ENCODE data around the gene ENAM. TPM values are rescaled to one million over a fixed set of nuclear protein-coding genes. Genes with fewer than 3 reads are reported as not detected.
A peak's percentile ranks its signal among the peaks of the same experiment; 100 is the strongest.
"Not testable (repeated sequence)": the region's sequence is repeated elsewhere in the genome, so short reads cannot be mapped to it uniquely, and the experiment has no call there.

The ENAM gene
- total RNA-seq, 1 donor from 2014 or later = not detected

DNA sequence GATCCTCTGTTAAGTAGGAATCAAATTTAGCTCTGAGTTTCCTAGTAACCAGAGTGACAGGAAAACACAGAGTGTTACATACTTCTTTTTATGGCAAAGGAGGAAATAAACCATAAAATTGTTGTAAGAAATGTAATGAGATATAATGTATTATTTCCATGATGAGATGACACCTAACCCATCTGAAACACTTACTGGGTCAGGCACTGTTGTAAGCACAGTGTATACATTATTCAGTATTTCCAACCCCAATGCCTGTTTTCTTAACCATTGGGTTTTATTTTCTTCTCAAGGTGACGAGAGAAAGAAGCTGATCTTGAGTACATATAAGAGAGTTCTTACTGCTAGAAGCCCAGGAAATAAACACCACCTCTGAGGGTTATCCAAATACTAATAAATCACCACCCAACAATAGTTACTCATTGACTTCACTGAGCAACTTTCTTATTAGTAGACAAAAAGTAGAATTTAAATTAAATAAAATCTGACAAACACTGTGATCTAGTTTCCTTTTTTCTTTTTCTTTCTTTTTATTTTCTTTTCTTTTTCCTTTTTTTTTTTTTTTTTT is 4.2 kb upstream of the ENAM start:
- peak in 1 of 2 donors; percentile 15 for DNase-seq (ENCODE audit: low read depth in 2 of 2)

DNA sequence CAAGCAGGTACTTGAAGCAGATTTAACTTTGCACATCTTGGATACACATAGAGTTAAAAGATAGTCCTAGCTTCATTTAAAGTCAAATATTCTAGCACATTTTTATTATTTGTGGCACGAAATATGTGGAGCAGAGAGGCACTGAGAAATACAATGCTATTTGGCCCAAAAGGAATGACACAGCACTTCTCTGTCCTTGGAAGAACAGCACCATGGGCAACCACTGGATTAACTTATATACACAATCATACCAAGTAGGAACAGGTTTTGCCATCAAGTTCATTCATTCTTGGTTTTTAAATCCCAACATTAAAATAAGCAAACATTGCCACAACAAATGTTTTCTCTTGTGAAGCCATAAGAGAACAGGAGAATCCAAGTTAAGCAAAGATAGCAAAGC is 924 bp upstream of the ENAM start:
- DNase-seq (ENCODE audit: low read depth in 2 of 2) = no peak

DNA sequence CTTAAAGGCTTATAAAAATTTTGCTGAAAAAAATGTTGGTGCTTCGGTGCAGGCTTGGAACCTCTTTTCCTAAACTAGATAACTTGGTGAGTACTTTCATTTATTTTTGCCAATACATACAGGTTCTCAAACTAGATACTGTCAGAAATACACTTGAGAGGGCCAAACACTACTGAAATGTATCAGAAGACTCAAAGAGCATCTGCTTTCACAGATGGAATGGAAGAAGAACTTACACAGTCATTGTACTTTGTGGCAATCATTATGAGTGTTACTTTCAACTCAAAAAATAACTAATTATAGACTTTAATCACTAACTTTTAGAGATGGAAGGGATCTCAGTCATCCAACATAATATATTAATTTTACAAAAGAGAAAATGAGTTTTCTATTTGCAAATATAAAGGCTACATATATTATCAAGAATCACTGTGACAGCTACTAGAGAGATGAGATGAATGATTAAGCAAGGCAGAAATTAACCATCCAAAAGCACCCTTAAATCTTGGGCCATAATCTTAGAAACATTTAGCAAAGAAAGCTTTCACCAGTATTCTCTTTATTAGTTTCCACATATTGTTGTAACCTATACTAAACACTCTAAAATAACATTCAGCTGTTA is 1.0 kb downstream of the ENAM start:
- DNase-seq (ENCODE audit: low read depth in 2 of 2) = no peak

GRCh38 chr4:70630162-70630561 is 1.6 kb downstream of the ENAM start:
- DNase-seq (ENCODE audit: low read depth in 2 of 2) = no peak

DNA sequence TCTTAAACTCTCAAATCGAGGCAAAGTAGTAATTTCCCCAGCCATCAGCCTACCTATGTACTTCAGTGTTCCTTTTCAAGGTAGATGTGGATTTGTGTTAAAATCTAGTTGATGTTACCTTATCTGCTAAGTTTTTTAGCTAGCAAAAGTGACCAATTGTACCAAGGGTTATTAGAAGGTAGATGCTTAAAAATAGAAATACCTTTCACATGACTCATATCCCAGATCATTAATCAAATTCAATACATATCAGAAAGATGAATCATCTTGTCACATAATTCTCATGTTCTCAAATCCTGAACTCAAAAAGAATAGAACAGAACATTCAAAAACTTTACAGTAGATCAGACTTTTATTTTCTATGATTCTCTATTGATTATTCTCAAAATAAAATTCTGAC is 3.5 kb downstream of the ENAM start:
- peak; percentile 47 to 57 for DNase-seq (ENCODE audit: low read depth in 2 of 2)

GRCh38 chr4:70634482-70634881 is 5.9 kb downstream of the ENAM start:
- no peak for DNase-seq (ENCODE audit: low read depth in 2 of 2)

DNA sequence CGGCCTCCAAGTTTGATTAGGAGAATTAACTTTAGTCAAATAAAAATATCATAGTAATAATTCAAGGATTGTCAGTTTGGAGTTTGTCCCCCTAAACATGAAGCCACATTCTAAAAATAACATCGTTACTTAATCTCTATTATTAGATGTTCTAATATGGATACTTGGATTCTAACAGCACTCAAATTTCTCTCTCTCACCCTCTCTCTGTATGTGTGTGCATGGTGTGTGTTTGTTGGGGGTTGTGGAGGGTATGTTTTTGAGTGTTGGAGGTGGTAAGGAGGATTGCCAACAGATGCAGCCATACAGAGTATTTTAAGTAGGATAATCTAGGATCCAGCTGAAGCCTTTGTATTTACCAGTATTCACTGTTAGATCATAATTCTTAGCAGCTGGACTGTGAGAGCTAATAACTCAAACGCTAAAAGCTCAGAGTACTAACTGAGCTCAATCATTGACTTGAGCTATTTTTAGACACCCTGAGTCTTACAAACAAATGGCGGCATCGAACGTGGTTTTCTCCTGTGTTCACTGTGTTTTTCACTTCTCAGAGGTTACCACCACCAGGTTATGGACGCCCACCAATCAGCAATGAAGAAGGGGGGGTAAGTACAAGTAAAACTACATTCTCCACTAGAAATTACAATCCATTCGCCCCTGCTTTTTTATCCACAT is 8.8 kb downstream of the ENAM start:
- DNase-seq (ENCODE audit: low read depth in 2 of 2) = no peak

GRCh38 chr4:70640192-70640591 is 11.6 kb downstream of the ENAM start:
- DNase-seq (ENCODE audit: low read depth in 2 of 2) = no peak

GRCh38 chr4:70650741-70651140 is 22.2 kb downstream of the ENAM start:
- not testable (repeated sequence) for DNase-seq (ENCODE audit: low read depth in 2 of 2)

DNA sequence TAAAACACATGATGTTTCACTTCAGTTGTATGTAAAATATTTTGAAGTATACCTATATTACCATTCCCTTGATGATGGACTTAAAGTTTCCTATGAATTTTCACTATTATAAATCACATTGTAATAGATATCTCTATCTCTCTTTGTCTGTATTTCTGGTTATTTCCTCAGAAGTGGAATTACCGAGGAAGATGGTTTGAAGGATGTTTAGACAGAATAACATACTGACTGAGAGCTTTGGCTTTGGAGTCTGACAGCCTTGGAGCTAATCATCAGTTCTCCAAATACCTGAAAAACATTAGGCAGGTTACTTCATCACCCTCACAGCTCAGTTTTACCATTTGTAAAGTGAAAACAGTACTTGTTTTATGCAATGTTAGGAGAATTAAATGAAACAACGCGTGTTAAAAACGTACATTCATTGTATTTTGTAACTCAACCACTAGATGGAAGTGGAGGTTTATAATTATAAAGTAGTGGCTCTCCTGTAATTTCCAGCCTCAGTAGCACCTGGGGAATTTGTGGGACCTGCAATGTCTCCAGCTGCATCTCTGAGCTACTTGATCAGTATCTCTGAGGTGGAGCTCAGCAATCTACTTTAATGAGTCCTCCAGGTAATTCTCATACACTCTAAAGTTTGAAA is 23.4 kb downstream of the ENAM start:
- DNase-seq (ENCODE audit: low read depth in 2 of 2) = peak; percentile 34 to 55

DNA sequence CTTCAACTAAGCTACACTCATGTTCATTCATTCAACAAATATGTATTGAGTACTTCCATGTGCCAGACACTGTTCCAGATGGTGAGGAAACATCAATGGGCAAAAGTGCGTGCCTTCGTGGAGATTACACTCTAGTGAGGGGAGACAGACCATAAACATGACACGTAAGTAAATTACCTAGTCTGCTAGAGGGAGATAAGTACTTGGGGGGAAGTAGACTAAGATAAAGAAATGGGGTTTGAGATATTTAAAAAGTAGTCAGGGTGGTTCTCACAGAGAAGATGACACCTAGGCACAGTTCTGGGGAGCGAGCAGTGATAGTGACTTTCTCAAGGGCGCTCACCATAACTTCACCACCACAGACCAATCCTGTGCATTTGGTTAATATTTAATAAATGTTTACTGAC is 26.1 kb downstream of the ENAM start:
- DNase-seq (ENCODE audit: low read depth in 2 of 2) = no peak

DNA sequence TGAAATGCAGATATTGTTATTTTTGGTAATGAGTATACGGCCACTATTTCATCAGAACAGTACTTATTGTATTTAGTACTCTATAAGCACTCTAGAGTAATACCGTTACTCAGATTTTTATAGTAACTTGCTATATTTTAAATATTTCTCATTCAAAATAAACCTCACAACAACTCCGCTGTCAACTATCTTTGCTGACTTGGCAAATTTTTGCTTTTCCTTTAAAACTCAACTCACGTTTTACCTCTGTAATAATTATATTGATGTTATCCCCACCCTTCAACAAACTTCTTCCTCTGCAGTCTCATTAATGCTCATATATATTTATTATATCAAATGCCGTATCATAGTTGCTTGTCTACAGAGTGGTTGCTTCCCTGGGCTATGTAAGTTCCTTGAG is 28.8 kb downstream of the ENAM start:
- no peak for DNase-seq (ENCODE audit: low read depth in 2 of 2)

DNA sequence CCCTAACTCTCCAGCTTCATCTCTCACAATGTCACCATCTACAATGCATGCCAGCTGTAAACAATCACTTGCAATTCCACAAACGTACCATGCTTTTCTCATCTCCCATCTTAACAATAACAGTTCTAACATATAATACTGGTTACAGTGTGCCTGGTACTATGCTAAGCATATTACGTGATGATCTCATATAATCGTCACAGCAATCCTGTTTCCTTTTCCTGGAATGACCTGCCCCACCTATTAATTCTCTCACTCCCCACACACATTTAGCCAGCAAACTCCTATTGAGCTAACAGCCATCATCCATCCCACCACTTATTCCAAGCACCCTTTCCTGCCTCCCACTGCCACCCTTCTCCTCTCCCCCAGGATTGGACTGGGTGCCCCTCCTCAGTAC is 29.9 kb downstream of the ENAM start:
- DNase-seq (ENCODE audit: low read depth in 2 of 2) = no peak

GRCh38 chr4:70660106-70660505 is 31.6 kb downstream of the ENAM start:
- no peak for DNase-seq (ENCODE audit: low read depth in 2 of 2)

DNA sequence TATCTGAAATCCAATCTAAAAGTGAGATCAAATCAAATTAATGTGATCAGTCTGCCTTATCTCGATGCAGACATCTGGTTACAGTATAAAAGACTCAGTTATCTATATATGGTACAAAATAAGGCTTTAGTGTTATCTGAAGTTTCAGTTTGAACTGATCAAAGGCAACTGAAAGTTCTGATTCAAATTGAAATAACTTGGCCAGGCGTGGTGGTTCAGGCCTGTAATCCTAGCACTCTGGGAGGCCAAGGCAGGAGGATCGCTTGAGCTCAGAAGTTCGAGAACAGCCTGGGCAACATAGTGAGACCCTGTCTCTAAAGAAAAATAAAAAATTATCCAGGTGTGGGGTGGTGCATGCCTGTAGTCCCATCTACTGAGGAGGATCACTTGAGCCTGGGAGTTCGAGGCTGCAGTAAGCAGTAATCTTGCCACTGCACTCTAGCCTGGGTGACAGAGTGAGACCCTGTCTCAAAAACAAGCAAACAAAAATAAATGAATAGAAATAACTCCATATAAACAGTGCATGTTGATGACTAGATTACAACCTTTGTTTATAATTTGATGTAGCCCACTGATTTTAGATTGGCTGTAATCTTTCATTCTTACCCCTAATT is 32.9 kb downstream of the ENAM start:
- not testable (repeated sequence) for DNase-seq (ENCODE audit: low read depth in 2 of 2)

GRCh38 chr4:70666369-70666768 is 37.8 kb downstream of the ENAM start, which contains the start of gene JCHAIN:
TSS of gene JCHAIN (minus strand) at chr4:70666508. CDS start at chr4:70666490, 18 bp downstream.
- no peak for DNase-seq (ENCODE audit: low read depth in 2 of 2)

- no peak for DNase-seq (ENCODE audit: low read depth in 2 of 2)
Observed at GRCh38 chr4:70667740-70668535, 39.4 kb downstream of the ENAM start.

GRCh38 chr4:70670332-70671014 is 41.9 kb downstream of the ENAM start:
- no peak for DNase-seq (ENCODE audit: low read depth in 2 of 2)

DNA sequence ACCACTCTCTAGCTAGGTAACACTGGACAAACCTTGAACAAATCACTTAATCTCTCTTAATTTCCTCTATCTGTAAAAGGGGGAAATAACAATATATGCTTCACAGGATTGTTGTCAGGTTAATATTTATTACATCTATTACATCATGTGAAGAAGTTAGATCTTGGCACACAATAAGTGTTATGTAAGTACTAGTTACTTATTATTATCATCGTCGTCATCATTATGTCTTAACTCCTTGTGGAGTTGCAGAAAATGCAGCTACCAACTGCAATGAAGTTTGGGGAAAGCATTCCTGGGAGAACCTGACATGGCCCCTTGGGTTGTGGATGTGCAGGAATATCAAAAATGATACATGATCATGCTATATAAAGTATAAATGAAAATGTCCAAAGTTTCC is 42.5 kb downstream of the ENAM start:
- no peak for DNase-seq (ENCODE audit: low read depth in 2 of 2)

DNA sequence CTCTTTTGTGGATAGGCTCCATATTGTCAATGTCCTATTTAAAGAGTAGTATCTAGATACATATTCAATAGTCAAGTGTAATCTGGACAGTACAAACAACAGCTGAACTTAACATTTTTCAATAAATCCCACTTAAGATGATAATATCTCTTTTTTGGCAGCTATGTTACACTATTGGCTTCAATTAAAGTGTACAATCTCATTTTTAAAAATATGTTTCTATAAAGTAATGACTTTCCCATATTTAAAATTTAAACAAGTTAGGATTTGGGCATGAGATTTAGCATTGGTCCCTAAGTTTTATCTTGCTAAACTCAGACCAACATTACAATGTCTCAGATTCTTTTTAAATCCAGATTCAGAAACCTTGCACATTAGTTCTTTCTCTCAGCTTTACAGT is 45.6 kb downstream of the ENAM start:
- no peak for DNase-seq (ENCODE audit: low read depth in 2 of 2)

DNA sequence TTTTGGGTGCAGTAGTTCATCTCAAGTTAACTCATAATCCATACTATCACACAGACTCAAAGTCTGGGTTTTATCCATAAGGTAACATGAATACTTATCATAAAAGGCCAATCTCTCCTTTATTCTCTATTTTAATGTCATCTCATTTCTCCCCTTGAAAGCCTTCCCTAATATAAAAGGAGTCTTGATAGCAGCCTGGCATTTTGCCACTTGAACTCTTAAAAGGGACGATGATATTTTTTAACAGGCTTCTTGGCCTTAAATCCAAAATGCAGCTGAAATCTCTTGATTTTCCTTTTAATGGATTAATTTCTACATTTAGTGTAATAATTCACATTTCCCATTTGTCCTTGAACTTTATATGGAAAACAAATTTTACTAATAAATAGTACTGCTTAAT is 46.2 kb downstream of the ENAM start:
- no peak for DNase-seq (ENCODE audit: low read depth in 2 of 2)

Measured in lung microvascular endothelial cell (primary cell).